HG02970 (cell line): ENCODE results near the gene TRMT2A.
"Not testable (repeated sequence)": the region's sequence is repeated elsewhere in the genome, so short reads cannot be mapped to it uniquely, and the experiment has no call there.

Source experiments
- ATAC-seq: cut with Tn5 transposase; IDR thresholded peaks from one replicate; pipeline ENCODE4 v1.9.1; 2021; ENCODE audit warnings: mild to moderate bottlenecking, moderate library complexity, moderate number of reproducible peaks; ENCODE audit not compliant: unreplicated experiment, low FRiP score

TRMT2A gene

GRCh38 chr22:20116951-20117632, at the start of gene TRMT2A:
TRMT2A (minus strand) TSS chr22:20117226; CDS start chr22:20116906, 320 bp downstream.
- peak; percentile 78 for ATAC-seq

- ATAC-seq: no peak
Observed at GRCh38 chr22:20166703-20167102, 49.7 kb upstream of the TRMT2A start.

- ATAC-seq: no peak
Observed at GRCh38 chr22:20165913-20166312, 48.9 kb upstream of the TRMT2A start.

- no peak for ATAC-seq
Observed at GRCh38 chr22:20165421-20165820, 48.4 kb upstream of the TRMT2A start.

GRCh38 chr22:20164863-20165262, 47.8 kb upstream of the TRMT2A start:
- no peak for ATAC-seq

GRCh38 chr22:20160041-20160440, 43.0 kb upstream of the TRMT2A start:
- no peak for ATAC-seq

GRCh38 chr22:20159531-20159930, 42.5 kb upstream of the TRMT2A start:
- ATAC-seq: not testable (repeated sequence)

- ATAC-seq: no peak
Observed at GRCh38 chr22:20159076-20159475, 42.0 kb upstream of the TRMT2A start.

GRCh38 chr22:20158391-20159036, 41.5 kb upstream of the TRMT2A start:
- no peak for ATAC-seq

GRCh38 chr22:20157430-20158183, 40.6 kb upstream of the TRMT2A start:
- ATAC-seq: no peak

GRCh38 chr22:20156611-20157429, 39.8 kb upstream of the TRMT2A start:
- ATAC-seq: no peak

- no peak for ATAC-seq
Observed at GRCh38 chr22:20156042-20156389, 39.0 kb upstream of the TRMT2A start.

GRCh38 chr22:20155330-20156041, 38.5 kb upstream of the TRMT2A start:
- no peak for ATAC-seq

- no peak for ATAC-seq
Observed at GRCh38 chr22:20154602-20155187, 37.7 kb upstream of the TRMT2A start.

GRCh38 chr22:20153945-20154344, 36.9 kb upstream of the TRMT2A start:
- no peak for ATAC-seq

GRCh38 chr22:20152464-20152890, 35.5 kb upstream of the TRMT2A start:
- ATAC-seq: no peak

GRCh38 chr22:20151276-20151588, 34.2 kb upstream of the TRMT2A start:
- ATAC-seq: no peak

GRCh38 chr22:20150381-20151275, 33.6 kb upstream of the TRMT2A start, which contains the start of gene CCDC188:
CCDC188 (minus strand) TSS chr22:20151055; CDS start chr22:20150986, 69 bp downstream.
- no peak for ATAC-seq
